GM21423 (cell line): ENCODE results near the gene KCP.

Experiments
- ATAC-seq: cut with Tn5 transposase; IDR thresholded peaks from one replicate; pipeline ENCODE4 v1.9.1; 2021; ENCODE audit warnings: mild to moderate bottlenecking, moderate library complexity; ENCODE audit not compliant: unreplicated experiment

KCP gene

GRCh38 chr7:128842674-128843641 is 67.6 kb downstream of the KCP start:
- ATAC-seq, result no peak

- no peak for ATAC-seq
Observed at GRCh38 chr7:128841921-128842673, 68.4 kb downstream of the KCP start.

- ATAC-seq, result no peak
Observed at GRCh38 chr7:128841171-128841690, 69.3 kb downstream of the KCP start.

GRCh38 chr7:128840326-128841170 is 70.0 kb downstream of the KCP start:
- ATAC-seq, result no peak

GRCh38 chr7:128839751-128840177 is 70.7 kb downstream of the KCP start:
- no peak for ATAC-seq

GRCh38 chr7:128838981-128839731 is 71.4 kb downstream of the KCP start:
- ATAC-seq, result no peak

- no peak for ATAC-seq
Observed at GRCh38 chr7:128838109-128838779, 72.3 kb downstream of the KCP start.

GRCh38 chr7:128837521-128837921 is 73.0 kb downstream of the KCP start:
- no peak for ATAC-seq

- no peak for ATAC-seq
Observed at GRCh38 chr7:128836729-128837348, 73.7 kb downstream of the KCP start.

- ATAC-seq, result no peak
Observed at GRCh38 chr7:128835790-128836641, 74.5 kb downstream of the KCP start.

GRCh38 chr7:128835231-128835751 is 75.2 kb downstream of the KCP start:
- no peak for ATAC-seq

GRCh38 chr7:128833946-128834325 is 76.6 kb downstream of the KCP start:
- ATAC-seq, result no peak

- no peak for ATAC-seq
Observed at GRCh38 chr7:128833148-128833945, 77.2 kb downstream of the KCP start.

GRCh38 chr7:128832880-128833147 is 77.7 kb downstream of the KCP start:
- no peak for ATAC-seq

GRCh38 chr7:128831994-128832879 is 78.3 kb downstream of the KCP start:
- ATAC-seq, result no peak
